GM18517 (cell line): Measurements from ENCODE around the gene OR6F1.
"Not testable (repeated sequence)": the region's sequence is repeated elsewhere in the genome, so short reads cannot be mapped to it uniquely, and the experiment has no call there.

Experiments used
- ATAC-seq: cut with Tn5 transposase; IDR thresholded peaks from one replicate; pipeline ENCODE4 v1.9.1; 2021; ENCODE audit warnings: mild to moderate bottlenecking, moderate library complexity; ENCODE audit not compliant: unreplicated experiment

OR6F1 gene

GRCh38 chr1:247716546-247716945 lies at the start of gene OR6F1:
OR6F1 (minus strand) TSS chr1:247716646; CDS start chr1:247712755, 3,891 bp downstream.
- no peak for ATAC-seq

- no peak for ATAC-seq
Measured at GRCh38 chr1:247760456-247760855, 44.0 kb upstream of the OR6F1 start, which contains the start of gene OR1C1. OR1C1 (minus strand) TSS chr1:247760556; CDS start chr1:247758406, 2,150 bp downstream.

- ATAC-seq, result not testable (repeated sequence)
Measured at GRCh38 chr1:247754311-247754710, 37.9 kb upstream of the OR6F1 start.

- ATAC-seq, result no peak
Measured at GRCh38 chr1:247749870-247750269, 33.4 kb upstream of the OR6F1 start.

- no peak for ATAC-seq
Measured at GRCh38 chr1:247748041-247748440, 31.6 kb upstream of the OR6F1 start, which contains the start of gene OR14A2. OR14A2 (minus strand) TSS chr1:247748141.

GRCh38 chr1:247747616-247748015 lies 31.2 kb upstream of the OR6F1 start:
- ATAC-seq, result no peak

- no peak for ATAC-seq
Measured at GRCh38 chr1:247746391-247746935, 30.0 kb upstream of the OR6F1 start.

- not testable (repeated sequence) for ATAC-seq
Measured at GRCh38 chr1:247742215-247742760, 25.8 kb upstream of the OR6F1 start.

GRCh38 chr1:247741756-247742155 lies 25.3 kb upstream of the OR6F1 start:
- no peak for ATAC-seq

- ATAC-seq, result no peak
Measured at GRCh38 chr1:247740721-247741120, 24.3 kb upstream of the OR6F1 start.

- ATAC-seq, result no peak
Measured at GRCh38 chr1:247738315-247738714, 21.9 kb upstream of the OR6F1 start, which contains the start of gene OR14K1. OR14K1 (plus strand) TSS chr1:247738615; CDS start chr1:247738615, 0 bp downstream.

GRCh38 chr1:247721222-247721621 lies 4.8 kb upstream of the OR6F1 start:
- no peak for ATAC-seq

- ATAC-seq, result no peak
Measured at GRCh38 chr1:247713753-247714152, 2.7 kb downstream of the OR6F1 start.

GRCh38 chr1:247710681-247711080 lies 5.8 kb downstream of the OR6F1 start:
- ATAC-seq, result not testable (repeated sequence)

GRCh38 chr1:247701338-247701737 lies 15.1 kb downstream of the OR6F1 start:
- no peak for ATAC-seq

- peak; percentile 88 for ATAC-seq
Measured at GRCh38 chr1:247681288-247681897, 35.1 kb downstream of the OR6F1 start.

GRCh38 chr1:247680171-247680570 lies 36.3 kb downstream of the OR6F1 start:
- ATAC-seq, result no peak

GRCh38 chr1:247679639-247680038 lies 36.8 kb downstream of the OR6F1 start, which contains the start of gene OR13G1:
OR13G1 (minus strand) TSS chr1:247679739; CDS start chr1:247673041, 6,698 bp downstream.
- ATAC-seq, result no peak

- no peak for ATAC-seq
Measured at GRCh38 chr1:247669225-247669624, 47.2 kb downstream of the OR6F1 start.
